ENCODE results near the gene TAS2R10.

TAS2R10 gene

GRCh38 chr12:10867381-10867780 lies 41.2 kb upstream of the TAS2R10 start (continued):
- TF ChIP-seq CREB5 (CRISPR knock-in tag; IDR thresholded peaks at IDR 0.05; ENCODE audit: low read depth) (no peak), SNAI2 (CRISPR knock-in tag; IDR thresholded peaks at IDR 0.05) (no peak), ZFP3 (CRISPR knock-in tag; IDR thresholded peaks at IDR 0.05) (no peak), POU6F1 (CRISPR knock-in tag; IDR thresholded peaks at IDR 0.05; ENCODE audit: borderline replicate concordance, low read depth) (no peak), ZNF70 (CRISPR knock-in tag; IDR thresholded peaks at IDR 0.05) (no peak)

GRCh38 chr12:10863512-10864218 lies 37.5 kb upstream of the TAS2R10 start:
- no peak for ATAC-seq
- TF ChIP-seq ZC3H10 (CRISPR knock-in tag; IDR thresholded peaks at IDR 0.05) (no peak), ZNF565 (CRISPR knock-in tag; conservative IDR thresholded peaks at IDR 0.05; ENCODE audit: low read depth) (no peak), ISL1 (CRISPR knock-in tag; IDR thresholded peaks at IDR 0.05) (no peak), PATZ1 (CRISPR knock-in tag; IDR thresholded peaks at IDR 0.05; ENCODE audit: borderline replicate concordance) (no peak), ZFP3 (CRISPR knock-in tag; IDR thresholded peaks at IDR 0.05) (no peak), TCF4 (CRISPR knock-in tag; IDR thresholded peaks at IDR 0.05; ENCODE audit: borderline replicate concordance) (no peak), CREB5 (CRISPR knock-in tag; IDR thresholded peaks at IDR 0.05; ENCODE audit: low read depth) (no peak), TOX (CRISPR knock-in tag; IDR thresholded peaks at IDR 0.05; ENCODE audit: borderline replicate concordance) (no peak), ZNF70 (CRISPR knock-in tag; IDR thresholded peaks at IDR 0.05) (no peak), ZNF8 (CRISPR knock-in tag; IDR thresholded peaks at IDR 0.05) (no peak), ARNTL (CRISPR knock-in tag; IDR thresholded peaks at IDR 0.05; ENCODE audit: borderline replicate concordance, low read depth) (no peak), PPARA (CRISPR knock-in tag; IDR thresholded peaks at IDR 0.05; ENCODE audit: borderline replicate concordance) (no peak), SNAI2 (CRISPR knock-in tag; IDR thresholded peaks at IDR 0.05) (no peak), BACH2 (CRISPR knock-in tag; IDR thresholded peaks at IDR 0.05; ENCODE audit: borderline replicate concordance) (no peak), ESRRG (CRISPR knock-in tag; IDR thresholded peaks at IDR 0.05) (no peak), TSHZ2 (CRISPR knock-in tag; IDR thresholded peaks at IDR 0.05) (no peak), ZFP30 (CRISPR knock-in tag; IDR thresholded peaks at IDR 0.05) (no peak), CSRNP3 (CRISPR knock-in tag; IDR thresholded peaks at IDR 0.05) (no peak)

GRCh38 chr12:10861366-10861765 lies 35.2 kb upstream of the TAS2R10 start:
- TF ChIP-seq SNAI2 (CRISPR knock-in tag; IDR thresholded peaks at IDR 0.05) (no peak), RARB (CRISPR knock-in tag; IDR thresholded peaks at IDR 0.05) (no peak)
- ATAC-seq, result no peak
